H1 (cell line): ENCODE measurements around the gene DOC2A. TPM values are rescaled to one million over a fixed set of nuclear protein-coding genes. Genes with fewer than 3 reads are reported as not detected.

ENCODE experiments used
- CTCF ChIA-PET: fragments of 300-600 bp; sonication (Branson Sonifier 250); formaldehyde crosslinking; loops from one replicate; lab custom pipeline; 2021; ENCODE audit not compliant: partially characterized antibody; lab: Charles Lee
- POLR2A ChIA-PET: fragments of 300-600 bp; sonication (Branson Sonifier 250); formaldehyde crosslinking; loops from one replicate; lab custom pipeline; 2021; ENCODE audit warnings: inconsistent platforms; ENCODE audit not compliant: partially characterized antibody; lab: Charles Lee
- DNase-seq, 2 experiments: peaks; one replicate each; pipeline versions ENCODE4 v3.0.0 to v3.0.0-alpha.2; 2010 to 2022; ENCODE audit warnings: low spot score in 2 of 2, low read depth in 1 of 2, mixed read lengths in 1 of 2
- FAIRE-seq: peaks from 2 replicates; lab custom pipeline; 2011; peaks lifted over from hg19 to GRCh38; lab: Jason Lieb, UNC
- H2AFZ ChIP-seq: 2 replicates; pipeline ENCODE4 v1.8.1; 2012; ENCODE audit warnings: low read length, inconsistent platforms
- H2AK5ac ChIP-seq: 2 replicates; pipeline ENCODE4 v1.6.1; 2013; ENCODE audit warnings: low read depth, low read length
- H2BK120ac ChIP-seq: replicated peaks from 2 replicates; pipeline ENCODE3; 2013; ENCODE audit warnings: low read depth, low read length, inconsistent platforms
- H2BK12ac ChIP-seq: 2 replicates; pipeline ENCODE4 v1.6.1; 2013; ENCODE audit warnings: low read depth, low read length
- H2BK15ac ChIP-seq: 2 replicates; pipeline ENCODE4 v1.6.1; 2013; ENCODE audit warnings: low read length
- H2BK20ac ChIP-seq: 2 replicates; pipeline ENCODE4 v1.6.1; 2013; ENCODE audit warnings: low read length
- H2BK5ac ChIP-seq: 2 replicates; pipeline ENCODE4 v1.6.1; 2013; ENCODE audit warnings: low read depth, low read length
- H3K14ac ChIP-seq: 2 replicates; pipeline ENCODE4 v1.6.1; 2013; ENCODE audit warnings: inconsistent platforms; ENCODE audit not compliant: insufficient read length
- H3K18ac ChIP-seq: 2 replicates; pipeline ENCODE4 v1.6.1; 2013; ENCODE audit warnings: low read length; ENCODE audit errors: extremely low read depth
- H3K23ac ChIP-seq: 2 replicates; pipeline ENCODE4 v1.6.1; 2013; ENCODE audit warnings: inconsistent platforms; ENCODE audit not compliant: insufficient read length
- H3K23me2 ChIP-seq: 2 replicates; pipeline ENCODE4 v1.6.1; 2013; ENCODE audit warnings: low read depth, low read length
- H3K27ac ChIP-seq: 2 replicates; pipeline ENCODE4 v1.6.1; 2011; ENCODE audit warnings: low read depth, low read length, inconsistent platforms
- H3K27me3 ChIP-seq, 4 experiments: replicated peaks in 1 of 4; 1 replicate in 1 of 4; 2 replicates in 3 of 4; pipeline versions ENCODE4 v1.6.1 to v1.8.1; 2011 to 2013; ENCODE audit warnings: low read length in 3 of 4, mild to moderate bottlenecking in 3 of 4, inconsistent platforms in 2 of 4, mixed read lengths in 2 of 4, moderate library complexity in 1 of 4; ENCODE audit not compliant: control insufficient read depth in 3 of 4, insufficient read depth in 3 of 4; ENCODE audit errors: extremely low read depth in 1 of 4
- H3K36me3 ChIP-seq, 4 experiments: 2 replicates each; pipeline versions ENCODE4 v1.6.1 to v1.8.1; 2011 to 2013; ENCODE audit warnings: mild to moderate bottlenecking in 4 of 4, low read length in 3 of 4, moderate library complexity in 2 of 4, control low read depth in 1 of 4, inconsistent platforms in 1 of 4; ENCODE audit not compliant: insufficient read depth in 4 of 4, control insufficient read depth in 2 of 4
- H3K4ac ChIP-seq: replicated peaks from 2 replicates; pipeline ENCODE3; 2013; ENCODE audit warnings: low read length, low read depth, mixed read lengths, inconsistent platforms; ENCODE audit not compliant: insufficient read length
- H3K4me1 ChIP-seq, 4 experiments: replicated peaks in 1 of 4; 1 replicate in 1 of 4; 2 replicates in 3 of 4; pipeline versions ENCODE4 v1.6.1 to v1.8.1; 2011 to 2013; ENCODE audit warnings: low read length in 3 of 4, inconsistent platforms in 2 of 4, mixed read lengths in 1 of 4; ENCODE audit not compliant: insufficient read depth in 4 of 4, control insufficient read depth in 3 of 4
- H3K4me2 ChIP-seq, 2 experiments: 2 replicates each; pipeline versions ENCODE4 v1.6.1 to v1.8.1; 2011 to 2013; ENCODE audit warnings: low read depth in 2 of 2, low read length in 2 of 2, control low read depth in 1 of 2, inconsistent platforms in 1 of 2, mild to moderate bottlenecking in 1 of 2; ENCODE audit not compliant: insufficient read depth in 1 of 2
- H3K4me3 ChIP-seq, 4 experiments: fragments of 200-600, 300-600 bp in 1 of 4; sonication (generic), shearing (Covaris generic), sonication (Bioruptor Twin) in 1 of 4; 2 replicates each; pipeline versions ENCODE4 v1.5.1 to v1.8.1; 2011 to 2016; ENCODE audit warnings: low read length in 4 of 4, low read depth in 3 of 4, control low read depth in 2 of 4, inconsistent platforms in 2 of 4, mild to moderate bottlenecking in 2 of 4, mixed read lengths in 1 of 4, moderate library complexity in 1 of 4; ENCODE audit not compliant: insufficient read depth in 2 of 4; ENCODE audit errors: extremely low read depth in 1 of 4
- H3K56ac ChIP-seq: replicated peaks from 2 replicates; pipeline ENCODE3; 2013; ENCODE audit warnings: low read depth, mild to moderate bottlenecking, mixed read lengths, low read length, inconsistent platforms; ENCODE audit not compliant: insufficient read length
- H3K79me1 ChIP-seq: 2 replicates; pipeline ENCODE4 v1.6.1; 2013; ENCODE audit warnings: low read depth, low read length, control low read depth
- H3K79me2 ChIP-seq, 2 experiments: 2 replicates each; pipeline versions ENCODE4 v1.6.1 to v1.8.1; 2012 to 2013; ENCODE audit warnings: low read length in 2 of 2, mild to moderate bottlenecking in 2 of 2, inconsistent platforms in 1 of 2; ENCODE audit not compliant: insufficient read depth in 2 of 2, control insufficient read depth in 1 of 2
- H3K9ac ChIP-seq, 4 experiments: replicated peaks in 1 of 4; 1 replicate in 1 of 4; 2 replicates in 3 of 4; pipeline versions ENCODE4 v1.6.1 to v1.8.1; 2011 to 2013; ENCODE audit warnings: low read depth in 3 of 4, low read length in 3 of 4, control low read depth in 2 of 4, mild to moderate bottlenecking in 2 of 4, moderate library complexity in 2 of 4, inconsistent platforms in 1 of 4; ENCODE audit errors: extremely low read depth in 1 of 4
- H3K9me3 ChIP-seq, 2 experiments: 2 replicates each; pipeline versions ENCODE4 v1.6.1 to v1.8.1; 2012 to 2013; ENCODE audit warnings: mild to moderate bottlenecking in 2 of 2, moderate library complexity in 2 of 2, control low read depth in 1 of 2, inconsistent platforms in 1 of 2, low read depth in 1 of 2, low read length in 1 of 2, mixed read lengths in 1 of 2; ENCODE audit not compliant: insufficient read depth in 2 of 2
- H4K20me1 ChIP-seq, 2 experiments: replicated peaks in 1 of 2; 2 replicates each; pipeline versions ENCODE3 to v1.8.1; 2011 to 2013; ENCODE audit warnings: inconsistent platforms in 2 of 2, low read length in 2 of 2, mild to moderate bottlenecking in 1 of 2; ENCODE audit not compliant: insufficient read depth in 2 of 2, control insufficient read depth in 1 of 2
- H4K5ac ChIP-seq: 2 replicates; pipeline ENCODE4 v1.6.1; 2013; ENCODE audit warnings: low read length, low read depth, mixed read lengths, inconsistent platforms; ENCODE audit not compliant: insufficient read length
- H4K8ac ChIP-seq: 2 replicates; pipeline ENCODE4 v1.8.0; 2013; ENCODE audit warnings: mild to moderate bottlenecking, moderate library complexity, low read length, inconsistent platforms; ENCODE audit not compliant: insufficient read depth; ENCODE audit errors: extremely low read depth
- H4K91ac ChIP-seq: replicated peaks from 2 replicates; pipeline ENCODE3; 2013; ENCODE audit warnings: low read length, mixed read lengths, inconsistent platforms; ENCODE audit not compliant: insufficient read length
- CBX5 ChIP-seq: fragments of 300-800, 300-1000 bp; sonication (generic); IDR thresholded peaks from 2 replicates; pipeline ENCODE4 v1.7.1; 2016; ENCODE audit warnings: antibody characterized with exemption, low read length, low read depth
- EP300 ChIP-seq, 2 experiments: IDR thresholded peaks; 1 replicate in 1 of 2; 2 replicates in 1 of 2; pipeline ENCODE4 v1.6.1; 2011 to 2012; ENCODE audit warnings: low read depth in 2 of 2, low read length in 2 of 2, mild to moderate bottlenecking in 2 of 2, borderline replicate concordance in 1 of 2, inconsistent platforms in 1 of 2, moderate library complexity in 1 of 2
- GTF2F1 ChIP-seq: IDR thresholded peaks from 2 replicates; pipeline ENCODE4 v1.6.1; 2012; ENCODE audit warnings: low read depth, low read length, improper control_type of control experiment, borderline replicate concordance
- HDAC2 ChIP-seq, 2 experiments: fragments of 300-600 bp in 1 of 2; sonication (generic) in 1 of 2; IDR thresholded peaks; 2 replicates each; pipeline ENCODE4 v1.6.1; 2011 to 2012; ENCODE audit warnings: low read depth in 2 of 2, low read length in 2 of 2, mild to moderate bottlenecking in 2 of 2, moderate library complexity in 2 of 2, borderline replicate concordance in 1 of 2, inconsistent platforms in 1 of 2
- MAFK ChIP-seq: IDR thresholded peaks from 2 replicates; pipeline ENCODE4 v1.6.1; 2012; ENCODE audit warnings: low read depth, mild to moderate bottlenecking, improper control_type of control experiment, low read length
- NANOG ChIP-seq: IDR thresholded peaks from 2 replicates; pipeline ENCODE4 v1.6.1; 2011; ENCODE audit warnings: low read length, low read depth, mild to moderate bottlenecking, inconsistent platforms; ENCODE audit not compliant: insufficient read depth, poor library complexity, severe bottlenecking
- POLR2A ChIP-seq, 2 experiments: IDR thresholded peaks; 1 replicate in 1 of 2; 2 replicates in 1 of 2; pipeline ENCODE4 v1.6.1; 2011; ENCODE audit warnings: low read depth in 2 of 2, low read length in 2 of 2, mild to moderate bottlenecking in 2 of 2; ENCODE audit errors: control extremely low read depth in 1 of 2
- RBBP5 ChIP-seq: IDR thresholded peaks from 2 replicates; pipeline ENCODE4 v1.7.1; 2012; ENCODE audit warnings: low read depth, mild to moderate bottlenecking, inconsistent platforms, low read length, moderate library complexity, borderline replicate concordance
- RXRA ChIP-seq: IDR thresholded peaks from 2 replicates; pipeline ENCODE4 v1.6.1; 2011; ENCODE audit warnings: low read depth, mild to moderate bottlenecking, low read length, moderate library complexity; ENCODE audit not compliant: insufficient read depth
- TAF7 ChIP-seq: optimal IDR thresholded peaks from 2 replicates; pipeline ENCODE3; 2011; ENCODE audit warnings: low read depth, mild to moderate bottlenecking, inconsistent platforms, low read length, moderate library complexity, borderline replicate concordance
- WGBS, 2 experiments: shearing (Covaris generic) in 1 of 2; methylation state at CpG; one replicate each; pipeline versions ENCODE4 v1.1.6 to v1.1.7; 2013 to 2015; ENCODE audit warnings: low lambda C conversion rate in 2 of 2, mixed read lengths in 2 of 2, inconsistent platforms in 1 of 2, low coverage in 1 of 2, missing lambda C conversion rate in 1 of 2; ENCODE audit not compliant: insufficient replicate concordance in 2 of 2, insufficient coverage in 1 of 2, insufficient read length in 1 of 2; ENCODE audit errors: extremely low coverage in 1 of 2, missing lambda C conversion rate in 1 of 2; 5-methylcytosine and 5-hydroxymethylcytosine counted together
- polyA plus RNA-seq, 7 experiments: library from polyadenylated mRNA; depleted of rRNA in 3 of 7; stranded (reverse) in 5 of 7; unstranded in 2 of 7; fragments of >200 nt in 5 of 7; fragments of 200-250 nt in 2 of 7; gene quantifications; 1 replicate in 5 of 7; 2 replicates in 1 of 7; 4 replicates in 1 of 7; pipeline versions ENCODE4 v1.2.1 to v1.2.3, GENCODE V29; 2011 to 2013; ENCODE audit warnings: missing spikeins in 2 of 7, mixed read lengths in 2 of 7
- total RNA-seq: library from RNA; stranded (reverse); fragmentation: NEBNext Ultra II Directional; extraction: Animal tissue kit (Norgen Biotek cat#: 25700); gene quantifications from 2 replicates; pipeline ENCODE4 v1.2.1, GENCODE V29; 2021
- TF ChIP-seq, protein P1 (sequence below), 3 experiments: IDR thresholded peaks; 1 replicate in 2 of 3; 2 replicates in 1 of 3; pipeline versions ENCODE4 v1.5.1 to v1.6.1; 2011; ENCODE audit warnings: low read length in 3 of 3, mild to moderate bottlenecking in 3 of 3, inconsistent platforms in 2 of 3, low read depth in 1 of 3, moderate library complexity in 1 of 3; ENCODE audit not compliant: insufficient read depth in 1 of 3; ENCODE audit errors: control extremely low read depth in 1 of 3

DOC2A gene
- total and polyA plus RNA-seq, 2 of the 8 experiments (the other 6 are each of a cell fraction or from before 2014, with no cell fraction given) = 13.9 to 20.7 TPM

DNA sequence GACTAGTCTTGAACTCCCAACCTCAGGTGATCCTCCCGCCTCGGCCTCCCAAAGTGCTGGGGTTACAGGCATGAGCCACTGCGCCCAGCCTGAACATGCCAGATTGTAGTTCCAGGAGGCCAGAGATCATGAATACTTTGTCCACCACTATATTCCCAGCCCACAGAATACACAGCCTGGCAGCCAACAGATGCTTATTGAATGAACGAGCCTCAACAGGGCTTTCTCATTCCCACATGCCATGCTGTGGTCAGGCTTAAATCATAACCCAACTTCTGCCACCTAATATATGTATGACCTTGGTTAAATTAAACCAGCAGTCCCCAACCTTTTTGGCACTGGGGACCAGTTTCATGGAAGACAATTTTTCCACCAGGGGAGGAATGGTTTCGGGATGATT, 52.1 kb downstream of the DOC2A start:
- Histone ChIP-seq H2AFZ (no peak overlapping the region), H3K23ac (no peak overlapping the region), H3K9me3 (no peaks in the 10 kb centered on the region), H3K27ac (no peak overlapping the region), H2BK15ac (no peak overlapping the region), H3K4me3 (no peak overlapping the region), H2BK120ac (no peak overlapping the region), H4K20me1 (no peaks in the 10 kb centered on the region), H3K23me2 (peaks cover 12% of the 10 kb centered on the region), H3K4me1 (peaks cover 0 to 5% (median 3%) of the 10 kb centered on the region in 4 experiments; a peak in 5 of 7 replicates), H3K36me3 (no peaks in the 10 kb centered on the region), H4K8ac (no peak overlapping the region), H3K79me2 (no peaks in the 10 kb centered on the region), H2BK5ac (no peak overlapping the region), H3K14ac (no peak overlapping the region), H3K79me1 (no peaks in the 10 kb centered on the region), H2BK12ac (no peak overlapping the region), H3K4ac (no peak overlapping the region), H3K56ac (no peak overlapping the region), H3K4me2 (no peak overlapping the region), H4K91ac (no peak overlapping the region), H4K5ac (no peak overlapping the region), H3K18ac (no peak overlapping the region), H2BK20ac (no peak overlapping the region), H3K9ac (no peak overlapping the region), H2AK5ac (no peak overlapping the region), H3K27me3 (peaks cover 0 to 2% (median 0%) of the 10 kb centered on the region in 4 experiments; a peak in 1 of 7 replicates)
- DNase-seq = no peak
- WGBS, 2 experiments = 90% methylated on average over 5 of the region's 5 CpGs; no CpG with 5 or more reads in 1 of the 2 experiments
- no peak for FAIRE-seq
- ChIA-PET POLR2A (no interaction called here), CTCF (interaction anchor here (0.6 to 1.5 kb wide), 3 partner anchors 15 to 115 kb away, joined by 3 to 7 read pairs (median 3); partner anchors contain the start of gene TAOK2)
- TF ChIP-seq NANOG (no peak), MAFK (no peak), EP300 (IDR thresholded peaks at IDR 0.05; ENCODE audit: borderline replicate concordance in 1 of 2, low read depth in 2 of 2, low read length in 2 of 2) (no peak), HDAC2 (IDR thresholded peaks at IDR 0.05; ENCODE audit: borderline replicate concordance in 1 of 2, low read depth in 2 of 2, low read length in 2 of 2) (no peak), RXRA (no peak), CBX5 (no peak), RBBP5 (no peak), TAF7 (no peak), GTF2F1 (no peak), POLR2A (IDR thresholded peaks at IDR 0.05; ENCODE audit: control extremely low read depth in 1 of 2, low read depth in 2 of 2, low read length in 2 of 2) (no peak)
- TF ChIP-seq, protein P1, sequence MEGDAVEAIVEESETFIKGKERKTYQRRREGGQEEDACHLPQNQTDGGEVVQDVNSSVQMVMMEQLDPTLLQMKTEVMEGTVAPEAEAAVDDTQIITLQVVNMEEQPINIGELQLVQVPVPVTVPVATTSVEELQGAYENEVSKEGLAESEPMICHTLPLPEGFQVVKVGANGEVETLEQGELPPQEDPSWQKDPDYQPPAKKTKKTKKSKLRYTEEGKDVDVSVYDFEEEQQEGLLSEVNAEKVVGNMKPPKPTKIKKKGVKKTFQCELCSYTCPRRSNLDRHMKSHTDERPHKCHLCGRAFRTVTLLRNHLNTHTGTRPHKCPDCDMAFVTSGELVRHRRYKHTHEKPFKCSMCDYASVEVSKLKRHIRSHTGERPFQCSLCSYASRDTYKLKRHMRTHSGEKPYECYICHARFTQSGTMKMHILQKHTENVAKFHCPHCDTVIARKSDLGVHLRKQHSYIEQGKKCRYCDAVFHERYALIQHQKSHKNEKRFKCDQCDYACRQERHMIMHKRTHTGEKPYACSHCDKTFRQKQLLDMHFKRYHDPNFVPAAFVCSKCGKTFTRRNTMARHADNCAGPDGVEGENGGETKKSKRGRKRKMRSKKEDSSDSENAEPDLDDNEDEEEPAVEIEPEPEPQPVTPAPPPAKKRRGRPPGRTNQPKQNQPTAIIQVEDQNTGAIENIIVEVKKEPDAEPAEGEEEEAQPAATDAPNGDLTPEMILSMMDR (IDR thresholded peaks at IDR 0.05; ENCODE audit: control extremely low read depth in 1 of 3, insufficient read depth in 1 of 3, low read depth in 1 of 3, low read length in 3 of 3) = no peak
